ENCODE measurements around the gene PCDH17. TPM values are rescaled to one million over a fixed set of nuclear protein-coding genes. Genes with fewer than 3 reads are reported as not detected.

Gene PCDH17
- polyA plus RNA-seq, 4 donors, result 0.22 to 1.9 (median 1.8) TPM; not detected in 1

DNA sequence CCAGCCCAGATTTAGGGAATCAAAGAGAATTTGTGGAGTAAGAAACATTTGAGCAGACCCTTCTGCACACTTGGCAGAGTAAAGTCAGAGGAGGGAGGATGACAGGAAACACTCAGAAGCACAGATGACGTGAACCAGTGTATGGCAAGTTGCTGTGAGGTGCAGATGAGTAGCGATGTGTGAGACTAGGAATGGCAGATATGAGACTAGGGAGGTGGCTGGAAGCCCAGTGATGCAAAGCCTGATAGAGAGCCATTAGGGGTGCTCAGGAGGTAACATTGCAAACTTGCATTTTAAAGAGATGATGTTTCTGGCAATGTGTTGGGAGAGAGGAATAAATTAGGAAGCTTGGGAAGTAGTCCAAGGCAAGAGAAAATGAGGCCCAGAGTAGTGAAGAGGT lies 44.0 kb downstream of the PCDH17 start:
- Histone ChIP-seq H3K36me3 (ENCODE audit: control insufficient read depth in 3 of 3, insufficient read depth in 2 of 3, low read depth in 1 of 3, low read length in 3 of 3) (no peaks in the 10 kb centered on the region), H3K4me3 (ENCODE audit: low read depth in 1 of 3, low read length in 3 of 3) (no peak overlapping the region), H3K4me1 (ENCODE audit: control insufficient read depth in 3 of 3, insufficient read depth in 2 of 3, low read depth in 1 of 3, low read length in 2 of 3) (no peaks in the 10 kb centered on the region), H3K9me3 (ENCODE audit: control insufficient read depth in 2 of 2, insufficient read depth in 1 of 2, low read depth in 1 of 2, low read length in 1 of 2) (no peaks in the 10 kb centered on the region), H3K27me3 (ENCODE audit: control insufficient read depth in 3 of 3, insufficient read depth in 3 of 3, low read length in 3 of 3) (no peaks in the 10 kb centered on the region), H3K27ac (ENCODE audit: low read depth in 1 of 3, low read length in 2 of 3) (no peak overlapping the region)
- DNase-seq (no peak), FAIRE-seq (no peak)
- 65 to 76% (median 70%) methylated on average over 2 of the region's 2 CpGs for WGBS, 3 donors

DNA sequence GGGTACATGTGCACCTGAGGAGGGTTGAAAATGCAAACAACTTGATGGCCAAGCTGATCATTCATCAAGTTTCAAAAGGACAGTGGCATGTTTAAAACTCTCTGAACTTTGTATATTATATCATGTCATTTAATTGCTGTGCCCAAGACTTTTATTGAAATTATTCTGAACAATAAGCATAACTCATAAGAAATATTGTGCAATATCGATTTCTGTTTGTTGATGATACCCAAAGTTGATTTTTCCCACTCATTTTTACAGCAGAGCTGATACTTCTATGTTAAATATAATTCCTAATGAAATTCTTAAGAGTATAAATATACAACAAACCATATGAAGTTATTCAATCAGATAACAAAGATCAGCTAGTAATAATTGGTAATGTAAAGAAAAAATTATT lies 49.1 kb downstream of the PCDH17 start:
- DNase-seq (no peak), FAIRE-seq (no peak)
- no peaks in the 10 kb centered on the region for H3K27me3 ChIP-seq (ENCODE audit: control insufficient read depth in 3 of 3, insufficient read depth in 3 of 3, low read length in 3 of 3)
- no peaks in the 10 kb centered on the region for H3K4me1 ChIP-seq (ENCODE audit: control insufficient read depth in 3 of 3, insufficient read depth in 2 of 3, low read depth in 1 of 3, low read length in 2 of 3)
- H3K9me3 ChIP-seq (ENCODE audit: control insufficient read depth in 2 of 2, insufficient read depth in 1 of 2, low read depth in 1 of 2, low read length in 1 of 2), result no peaks in the 10 kb centered on the region
- WGBS, 3 donors, result 52 to 74% (median 68%) methylated on average over 1 of the region's 1 CpG
- no peak overlapping the region for H3K4me3 ChIP-seq (ENCODE audit: low read depth in 1 of 3, low read length in 3 of 3)
- no peak overlapping the region for H3K27ac ChIP-seq (ENCODE audit: low read depth in 1 of 3, low read length in 2 of 3)
- no peaks in the 10 kb centered on the region for H3K36me3 ChIP-seq (ENCODE audit: control insufficient read depth in 3 of 3, insufficient read depth in 2 of 3, low read depth in 1 of 3, low read length in 3 of 3)

DNA sequence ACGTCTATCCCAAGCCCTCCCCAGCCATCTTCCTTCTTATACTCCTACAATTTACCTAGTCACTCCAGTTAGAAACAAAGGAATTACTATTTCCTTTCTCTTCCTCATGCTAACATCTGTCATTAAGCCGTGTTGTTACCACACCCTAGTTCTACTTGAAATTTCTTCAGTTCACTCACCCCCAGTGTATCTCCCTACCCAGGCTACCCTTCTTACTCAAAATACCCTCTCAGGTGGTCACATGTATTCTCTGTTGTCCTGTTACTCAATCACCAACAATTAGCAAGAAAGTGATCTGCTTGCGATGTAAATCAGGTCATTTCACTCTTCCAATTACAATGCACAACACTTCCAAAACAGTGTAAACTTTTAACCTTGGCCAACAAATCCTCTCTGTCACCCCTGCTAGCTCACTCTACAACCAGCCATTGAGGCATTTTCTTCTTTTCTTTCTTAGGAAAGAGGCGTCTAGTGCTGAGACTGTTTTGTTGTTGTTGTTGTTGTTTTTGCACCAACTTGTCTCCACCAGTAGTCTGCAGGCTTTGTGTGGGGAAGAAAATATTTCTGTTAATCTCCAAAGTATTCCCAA lies 50.7 kb downstream of the PCDH17 start:
- Histone ChIP-seq H3K36me3 (ENCODE audit: control insufficient read depth in 3 of 3, insufficient read depth in 2 of 3, low read depth in 1 of 3, low read length in 3 of 3) (no peaks in the 10 kb centered on the region), H3K27ac (ENCODE audit: low read depth in 1 of 3, low read length in 2 of 3) (no peak overlapping the region), H3K9me3 (ENCODE audit: control insufficient read depth in 2 of 2, insufficient read depth in 1 of 2, low read depth in 1 of 2, low read length in 1 of 2) (no peaks in the 10 kb centered on the region), H3K27me3 (ENCODE audit: control insufficient read depth in 3 of 3, insufficient read depth in 3 of 3, low read length in 3 of 3) (no peaks in the 10 kb centered on the region), H3K4me3 (ENCODE audit: low read depth in 1 of 3, low read length in 3 of 3) (no peak overlapping the region), H3K4me1 (ENCODE audit: control insufficient read depth in 3 of 3, insufficient read depth in 2 of 3, low read depth in 1 of 3, low read length in 2 of 3) (no peaks in the 10 kb centered on the region)
- no peak for DNase-seq
- 37 to 62% (median 56%) methylated on average over 4 of the region's 4 CpGs for WGBS, 3 donors
- FAIRE-seq, result no peak

DNA sequence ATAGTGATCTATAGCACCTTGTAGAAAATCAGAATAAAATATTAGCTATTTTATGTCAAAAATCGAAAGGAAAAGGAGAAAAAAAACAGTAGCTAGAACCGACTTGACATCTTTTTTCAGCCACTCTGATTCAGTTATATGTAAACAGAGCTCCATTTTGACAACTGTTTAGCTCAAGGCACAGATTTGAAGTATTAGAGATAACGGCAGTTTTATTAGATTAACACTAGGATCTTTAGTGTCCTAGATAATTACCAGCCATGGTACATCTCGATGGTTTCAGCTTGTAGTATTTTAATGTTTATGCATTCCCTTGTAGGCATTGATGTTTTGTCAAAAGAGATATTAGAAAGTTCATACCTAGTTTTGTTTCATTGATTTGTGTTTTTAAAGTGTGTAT lies 67.3 kb downstream of the PCDH17 start:
- H3K27me3 ChIP-seq (ENCODE audit: control insufficient read depth in 3 of 3, insufficient read depth in 3 of 3, low read length in 3 of 3), result no peaks in the 10 kb centered on the region
- no peaks in the 10 kb centered on the region for H3K4me1 ChIP-seq (ENCODE audit: control insufficient read depth in 3 of 3, insufficient read depth in 2 of 3, low read depth in 1 of 3, low read length in 2 of 3)
- no peak for DNase-seq
- no peak for FAIRE-seq
- H3K4me3 ChIP-seq (ENCODE audit: low read depth in 1 of 3, low read length in 3 of 3), result no peak overlapping the region
- H3K36me3 ChIP-seq (ENCODE audit: control insufficient read depth in 3 of 3, insufficient read depth in 2 of 3, low read depth in 1 of 3, low read length in 3 of 3), result no peaks in the 10 kb centered on the region
- H3K9me3 ChIP-seq (ENCODE audit: control insufficient read depth in 2 of 2, insufficient read depth in 1 of 2, low read depth in 1 of 2, low read length in 1 of 2), result no peaks in the 10 kb centered on the region
- 50 to 68% (median 57%) methylated on average over 4 of the region's 4 CpGs for WGBS, 3 donors
- H3K27ac ChIP-seq (ENCODE audit: low read depth in 1 of 3, low read length in 2 of 3), result no peak overlapping the region

DNA sequence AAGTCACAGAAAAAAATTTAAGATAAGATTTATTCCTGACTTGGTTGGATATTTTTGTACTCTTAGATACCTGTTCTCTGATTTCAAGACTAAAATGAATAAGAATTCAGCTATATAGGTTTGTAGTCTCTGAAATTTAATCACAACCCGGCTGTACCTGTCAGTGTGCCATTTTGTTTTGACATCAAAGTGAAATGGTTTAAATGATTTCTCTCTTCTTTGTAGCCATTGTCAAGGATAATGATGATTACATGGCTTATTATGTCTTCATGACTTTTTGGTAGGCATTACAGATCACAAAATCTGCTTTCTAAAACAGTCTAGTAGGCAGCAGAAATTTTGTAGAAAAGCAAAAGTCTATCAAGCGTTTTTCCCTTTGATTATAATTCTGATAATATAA lies 72.5 kb downstream of the PCDH17 start:
- FAIRE-seq (no peak), DNase-seq (no peak)
- WGBS, 3 donors, result 85 to 92% (median 86%) methylated on average over 2 of the region's 2 CpGs
- no peaks in the 10 kb centered on the region for H3K27me3 ChIP-seq (ENCODE audit: control insufficient read depth in 3 of 3, insufficient read depth in 3 of 3, low read length in 3 of 3)
- no peaks in the 10 kb centered on the region for H3K4me1 ChIP-seq (ENCODE audit: control insufficient read depth in 3 of 3, insufficient read depth in 2 of 3, low read depth in 1 of 3, low read length in 2 of 3)
- H3K36me3 ChIP-seq (ENCODE audit: control insufficient read depth in 3 of 3, insufficient read depth in 2 of 3, low read depth in 1 of 3, low read length in 3 of 3), result no peaks in the 10 kb centered on the region
- no peak overlapping the region for H3K4me3 ChIP-seq (ENCODE audit: low read depth in 1 of 3, low read length in 3 of 3)
- H3K27ac ChIP-seq (ENCODE audit: low read depth in 1 of 3, low read length in 2 of 3), result no peak overlapping the region
- no peaks in the 10 kb centered on the region for H3K9me3 ChIP-seq (ENCODE audit: control insufficient read depth in 2 of 2, insufficient read depth in 1 of 2, low read depth in 1 of 2, low read length in 1 of 2)

DNA sequence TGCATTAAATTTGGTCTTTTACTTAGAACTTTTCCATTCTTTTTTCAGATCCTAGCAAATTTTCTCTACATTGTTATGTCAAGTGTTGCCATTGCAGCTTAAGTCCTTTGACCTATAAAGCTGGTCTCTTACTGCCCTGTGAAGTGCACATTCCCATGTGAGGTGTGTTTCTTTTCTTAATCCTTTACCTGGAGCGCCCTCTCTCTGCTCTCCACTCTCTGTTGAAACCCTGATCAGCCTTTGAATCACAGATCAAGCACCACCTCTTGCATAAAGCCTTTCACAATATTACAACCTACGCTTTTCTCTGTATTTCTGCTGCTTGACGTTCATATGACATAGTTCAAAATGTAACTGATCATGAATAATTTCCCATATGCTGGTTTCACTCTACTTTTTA lies 84.8 kb downstream of the PCDH17 start:
- WGBS, 3 donors, result 38 to 66% (median 48%) methylated on average over 3 of the region's 3 CpGs
- H3K4me1 ChIP-seq (ENCODE audit: control insufficient read depth in 3 of 3, insufficient read depth in 2 of 3, low read depth in 1 of 3, low read length in 2 of 3), result no peaks in the 10 kb centered on the region
- H3K27me3 ChIP-seq (ENCODE audit: control insufficient read depth in 3 of 3, insufficient read depth in 3 of 3, low read length in 3 of 3), result no peaks in the 10 kb centered on the region
- H3K9me3 ChIP-seq (ENCODE audit: control insufficient read depth in 2 of 2, insufficient read depth in 1 of 2, low read depth in 1 of 2, low read length in 1 of 2), result no peaks in the 10 kb centered on the region
- FAIRE-seq, result no peak
- H3K36me3 ChIP-seq (ENCODE audit: control insufficient read depth in 3 of 3, insufficient read depth in 2 of 3, low read depth in 1 of 3, low read length in 3 of 3), result no peaks in the 10 kb centered on the region
- no peak overlapping the region for H3K27ac ChIP-seq (ENCODE audit: low read depth in 1 of 3, low read length in 2 of 3)
- no peak overlapping the region for H3K4me3 ChIP-seq (ENCODE audit: low read depth in 1 of 3, low read length in 3 of 3)
- DNase-seq, result peak in 1 of 2 donors; percentile 7

DNA sequence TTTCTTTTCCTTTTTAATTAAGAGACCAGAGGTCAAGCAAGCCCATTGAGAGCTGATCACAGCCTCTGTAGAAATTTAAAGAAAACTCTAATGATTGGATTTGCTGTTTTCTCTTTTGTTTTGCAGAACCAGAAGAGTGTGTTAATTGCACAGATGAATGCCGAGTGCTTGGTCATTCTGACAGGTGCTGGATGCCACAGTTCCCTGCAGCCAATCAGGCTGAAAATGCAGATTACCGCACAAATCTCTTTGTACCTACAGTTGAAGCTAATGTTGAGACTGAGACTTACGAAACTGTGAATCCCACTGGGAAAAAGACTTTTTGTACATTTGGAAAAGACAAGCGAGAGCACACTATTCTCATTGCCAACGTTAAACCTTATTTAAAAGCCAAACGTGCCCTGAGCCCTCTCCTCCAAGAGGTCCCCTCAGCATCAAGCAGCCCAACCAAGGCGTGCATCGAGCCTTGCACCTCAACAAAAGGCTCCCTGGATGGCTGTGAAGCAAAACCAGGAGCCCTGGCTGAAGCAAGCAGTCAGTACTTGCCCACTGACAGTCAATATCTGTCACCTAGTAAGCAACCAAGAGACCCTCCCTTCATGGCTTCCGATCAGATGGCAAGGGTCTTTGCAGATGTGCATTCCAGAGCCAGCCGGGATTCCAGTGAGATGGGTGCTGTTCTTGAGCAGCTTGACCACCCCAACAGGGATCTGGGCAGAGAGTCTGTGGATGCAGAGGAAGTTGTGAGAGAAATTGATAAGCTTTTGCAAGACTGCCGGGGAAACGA lies 93.1 kb downstream of the PCDH17 start:
- Histone ChIP-seq H3K4me3 (ENCODE audit: low read depth in 1 of 3, low read length in 3 of 3) (no peak overlapping the region), H3K4me1 (ENCODE audit: control insufficient read depth in 3 of 3, insufficient read depth in 2 of 3, low read depth in 1 of 3, low read length in 2 of 3) (no peaks in the 10 kb centered on the region), H3K27me3 (ENCODE audit: control insufficient read depth in 3 of 3, insufficient read depth in 3 of 3, low read length in 3 of 3) (no peaks in the 10 kb centered on the region), H3K27ac (ENCODE audit: low read depth in 1 of 3, low read length in 2 of 3) (no peak overlapping the region), H3K36me3 (ENCODE audit: control insufficient read depth in 3 of 3, insufficient read depth in 2 of 3, low read depth in 1 of 3, low read length in 3 of 3) (no peaks in the 10 kb centered on the region), H3K9me3 (ENCODE audit: control insufficient read depth in 2 of 2, insufficient read depth in 1 of 2, low read depth in 1 of 2, low read length in 1 of 2) (no peaks in the 10 kb centered on the region)
- 59 to 74% (median 72%) methylated on average over 12 of the region's 12 CpGs for WGBS, 3 donors
- FAIRE-seq (no peak), DNase-seq (no peak)

DNA sequence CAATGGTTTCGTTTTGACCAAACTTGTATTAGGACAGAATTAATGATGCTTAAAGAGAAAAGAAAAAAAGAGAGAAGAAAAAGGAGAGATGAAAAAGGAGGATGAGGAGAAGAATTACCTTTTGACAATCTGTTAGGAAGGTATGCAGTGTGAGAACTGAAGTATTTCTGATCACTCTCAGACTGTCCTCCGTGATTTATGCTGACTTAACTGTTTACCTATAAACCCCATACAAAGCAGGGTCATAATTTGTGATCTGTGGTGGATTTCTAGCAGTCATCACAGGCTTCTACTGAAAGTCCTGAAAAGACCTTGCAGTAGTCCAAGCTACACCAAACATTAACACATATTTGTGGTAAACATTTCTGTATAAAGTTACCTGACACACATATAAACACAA lies 93.9 kb downstream of the PCDH17 start:
- Histone ChIP-seq H3K4me1 (ENCODE audit: control insufficient read depth in 3 of 3, insufficient read depth in 2 of 3, low read depth in 1 of 3, low read length in 2 of 3) (no peaks in the 10 kb centered on the region), H3K9me3 (ENCODE audit: control insufficient read depth in 2 of 2, insufficient read depth in 1 of 2, low read depth in 1 of 2, low read length in 1 of 2) (no peaks in the 10 kb centered on the region)
- no peak for FAIRE-seq

DNA sequence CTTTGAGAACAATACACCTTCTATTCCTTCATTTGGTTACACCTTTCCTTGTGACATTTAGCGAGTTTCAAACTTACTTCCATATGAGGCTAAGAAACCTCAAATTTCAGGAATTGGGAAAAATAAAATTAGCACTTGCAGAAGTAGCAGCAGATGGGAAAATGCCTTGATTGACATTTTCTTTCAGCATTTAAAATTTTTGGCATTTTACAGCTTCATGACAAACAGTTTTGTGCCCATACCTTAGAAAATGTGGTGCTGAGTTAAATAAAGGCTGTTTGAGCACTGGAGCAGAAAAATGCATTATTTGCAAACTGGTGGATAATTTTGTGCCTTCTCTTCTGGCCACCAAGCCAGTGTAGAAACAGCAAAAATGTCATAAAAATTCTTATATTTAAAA lies 95.4 kb downstream of the PCDH17 start:
- no peaks in the 10 kb centered on the region for H3K27me3 ChIP-seq (ENCODE audit: control insufficient read depth in 3 of 3, insufficient read depth in 3 of 3, low read length in 3 of 3)
- 67 to 79% (median 78%) methylated on average over 1 of the region's 1 CpG for WGBS, 3 donors
- H3K4me1 ChIP-seq (ENCODE audit: control insufficient read depth in 3 of 3, insufficient read depth in 2 of 3, low read depth in 1 of 3, low read length in 2 of 3), result no peaks in the 10 kb centered on the region
- H3K4me3 ChIP-seq (ENCODE audit: low read depth in 1 of 3, low read length in 3 of 3), result no peak overlapping the region
- H3K27ac ChIP-seq (ENCODE audit: low read depth in 1 of 3, low read length in 2 of 3), result no peak overlapping the region
- no peaks in the 10 kb centered on the region for H3K9me3 ChIP-seq (ENCODE audit: control insufficient read depth in 2 of 2, insufficient read depth in 1 of 2, low read depth in 1 of 2, low read length in 1 of 2)
- FAIRE-seq (no peak), DNase-seq (no peak)
- no peaks in the 10 kb centered on the region for H3K36me3 ChIP-seq (ENCODE audit: control insufficient read depth in 3 of 3, insufficient read depth in 2 of 3, low read depth in 1 of 3, low read length in 3 of 3)

More for the DNA sequence above, 93.9 kb downstream of the PCDH17 start:
- Histone ChIP-seq H3K36me3 (ENCODE audit: control insufficient read depth in 3 of 3, insufficient read depth in 2 of 3, low read depth in 1 of 3, low read length in 3 of 3) (no peaks in the 10 kb centered on the region), H3K4me3 (ENCODE audit: low read depth in 1 of 3, low read length in 3 of 3) (no peak overlapping the region), H3K27ac (ENCODE audit: low read depth in 1 of 3, low read length in 2 of 3) (no peak overlapping the region), H3K27me3 (ENCODE audit: control insufficient read depth in 3 of 3, insufficient read depth in 3 of 3, low read length in 3 of 3) (no peaks in the 10 kb centered on the region)
- DNase-seq, result no peak
- WGBS, 3 donors, result 51 to 65% (median 60%) methylated on average over 2 of the region's 2 CpGs

Data from small intestine (tissue), 7 donors.